GM12878 (cell line): Measurements from ENCODE around the gene SAP25. TPM values are rescaled to one million over a fixed set of nuclear protein-coding genes. Genes with fewer than 3 reads are reported as not detected.
A peak's percentile ranks its signal among the peaks of the same experiment; 100 is the strongest.

Source experiments
- ASH2L ChIP-seq: fragments of 300-600, 200-600 bp; sonication (generic); IDR thresholded peaks from 2 replicates; pipeline ENCODE4 v1.6.1; 2017; ENCODE audit warnings: low read depth, mild to moderate bottlenecking, borderline replicate concordance
- BHLHE40 ChIP-seq, 2 experiments: fragments of 450-650 bp in 1 of 2; IDR thresholded peaks; 2 replicates each; pipeline ENCODE4 v1.6.1; 2011 to 2017; ENCODE audit warnings: low read depth in 2 of 2, borderline replicate concordance in 1 of 2, improper control_type of control experiment in 1 of 2, low read length in 1 of 2, mild to moderate bottlenecking in 1 of 2
- CBX3 ChIP-seq: fragments of 200-600 bp; sonication (generic); IDR thresholded peaks from 2 replicates; pipeline ENCODE4 v1.6.1; 2016; ENCODE audit warnings: low read depth, borderline replicate concordance
- E4F1 ChIP-seq: fragments of 450-650 bp; IDR thresholded peaks from 2 replicates; pipeline ENCODE4 v1.6.1; 2018; ENCODE audit warnings: borderline replicate concordance, mild to moderate bottlenecking; ENCODE audit not compliant: partially characterized antibody
- EZH2 ChIP-seq: IDR thresholded peaks from 2 replicates; pipeline ENCODE4 v1.6.1; 2012; ENCODE audit warnings: low read depth, mild to moderate bottlenecking, control low read depth, inconsistent platforms, low read length, borderline replicate concordance; ENCODE audit not compliant: control insufficient read depth
- GABPA ChIP-seq: IDR thresholded peaks from 2 replicates; pipeline ENCODE4 v1.6.1; 2014; ENCODE audit warnings: antibody characterized with exemption, low read depth, mild to moderate bottlenecking, inconsistent platforms
- HCFC1 ChIP-seq: fragments of 150-350 bp; IDR thresholded peaks from 2 replicates; pipeline ENCODE4 v1.6.1; 2014; ENCODE audit warnings: low read length
- IKZF1 ChIP-seq: fragments of 450-650 bp; conservative IDR thresholded peaks from 2 replicates; pipeline ENCODE4 v1.6.1; 2017; ENCODE audit warnings: antibody characterized with exemption, mild to moderate bottlenecking
- KLF5 ChIP-seq: fragments of 450-650 bp; IDR thresholded peaks from 2 replicates; pipeline ENCODE4 v1.6.1; 2014; ENCODE audit warnings: mild to moderate bottlenecking; ENCODE audit not compliant: partially characterized antibody
- POLR2AphosphoS2 ChIP-seq: IDR thresholded peaks from 2 replicates; pipeline ENCODE4 v1.6.1; 2011; ENCODE audit warnings: low read depth, mild to moderate bottlenecking, low read length, improper control_type of control experiment, moderate library complexity
- REST ChIP-seq: IDR thresholded peaks from 2 replicates; pipeline ENCODE4 v1.6.1; 2012; ENCODE audit warnings: mild to moderate bottlenecking, low read depth, low read length
- SREBF1 ChIP-seq: IDR thresholded peaks from 2 replicates; pipeline ENCODE4 v1.6.1; 2012; ENCODE audit warnings: mild to moderate bottlenecking, low read length
- YY1 ChIP-seq: IDR thresholded peaks from 2 replicates; pipeline ENCODE4 v1.6.1; 2011; ENCODE audit warnings: low read depth, mild to moderate bottlenecking, low read length
- ZBTB11 ChIP-seq: fragments of 450-650 bp; formaldehyde crosslinking; IDR thresholded peaks from 2 replicates; pipeline ENCODE4 v1.5.0; 2022; ENCODE audit warnings: mild to moderate bottlenecking, missing genetic modification characterization
- ZNF592 ChIP-seq: fragments of 450-650 bp; IDR thresholded peaks from 2 replicates; pipeline ENCODE4 v1.6.1; 2017; ENCODE audit warnings: mild to moderate bottlenecking, moderate library complexity
- polyA plus RNA-seq, 11 experiments: library from polyadenylated mRNA; depleted of rRNA in 4 of 11; unstranded in 6 of 11; stranded (reverse) in 5 of 11; fragments of >200 nt; fragmentation: Nextera tagmentation in 4 of 11; fragmentation: Illumina TruSeq in 1 of 11; extraction: Ambion mirVana in 4 of 11; extraction: Trizol in 1 of 11; gene quantifications; 1 replicate in 1 of 11; 2 replicates in 10 of 11; pipeline versions ENCODE4 v1.2.1 to v1.2.3, GENCODE V29; 2011 to 2016; ENCODE audit warnings: inconsistent platforms in 2 of 11, missing spikeins in 2 of 11, low read depth in 1 of 11
- total RNA-seq, 4 experiments: library from RNA; depleted of rRNA in 3 of 4; stranded (reverse); fragments of >200 nt in 3 of 4; fragmentation: Illumina TruSeq in 1 of 4; extraction: Trizol in 1 of 4; gene quantifications; 2 replicates each; pipeline versions ENCODE4 v1.2.1 to v1.2.3, GENCODE V29; 2013 to 2021

SAP25 gene
- total and polyA plus RNA-seq, 10 of the 15 experiments (the other 5 are each of a cell fraction or from before 2014, with no cell fraction given) = 0.14 to 8.6 (median 1.1) TPM

- TF ChIP-seq E4F1 (no peak), CBX3 (no peak), EZH2 (no peak), KLF5 (no peak), BHLHE40 (IDR thresholded peaks at IDR 0.05; ENCODE audit: borderline replicate concordance in 1 of 2, low read depth in 2 of 2, low read length in 1 of 2) (peak; percentile 84 to 95), HCFC1 (no peak), SREBF1 (no peak), POLR2AphosphoS2 (no peak), ZNF592 (no peak), IKZF1 (peak; percentile 81), ZBTB11 (CRISPR knock-in tag) (no peak), YY1 (peak; percentile 69), GABPA (no peak), ASH2L (no peak), REST (no peak)
Measured at GRCh38 chr7:100538654-100539435, 34.9 kb downstream of the SAP25 start, which contains the start of gene AGFG2 (continued).
